ENCODE measurements around the gene LCLAT1. TPM values are rescaled to one million over a fixed set of nuclear protein-coding genes. Genes with fewer than 3 reads are reported as not detected.

Gene LCLAT1
- total RNA-seq, 1 donor from 2014 or later, result 29.3 TPM

GRCh38 chr2:30689496-30690125 is 242.6 kb downstream of the LCLAT1 start:
- TF ChIP-seq, protein P1, sequence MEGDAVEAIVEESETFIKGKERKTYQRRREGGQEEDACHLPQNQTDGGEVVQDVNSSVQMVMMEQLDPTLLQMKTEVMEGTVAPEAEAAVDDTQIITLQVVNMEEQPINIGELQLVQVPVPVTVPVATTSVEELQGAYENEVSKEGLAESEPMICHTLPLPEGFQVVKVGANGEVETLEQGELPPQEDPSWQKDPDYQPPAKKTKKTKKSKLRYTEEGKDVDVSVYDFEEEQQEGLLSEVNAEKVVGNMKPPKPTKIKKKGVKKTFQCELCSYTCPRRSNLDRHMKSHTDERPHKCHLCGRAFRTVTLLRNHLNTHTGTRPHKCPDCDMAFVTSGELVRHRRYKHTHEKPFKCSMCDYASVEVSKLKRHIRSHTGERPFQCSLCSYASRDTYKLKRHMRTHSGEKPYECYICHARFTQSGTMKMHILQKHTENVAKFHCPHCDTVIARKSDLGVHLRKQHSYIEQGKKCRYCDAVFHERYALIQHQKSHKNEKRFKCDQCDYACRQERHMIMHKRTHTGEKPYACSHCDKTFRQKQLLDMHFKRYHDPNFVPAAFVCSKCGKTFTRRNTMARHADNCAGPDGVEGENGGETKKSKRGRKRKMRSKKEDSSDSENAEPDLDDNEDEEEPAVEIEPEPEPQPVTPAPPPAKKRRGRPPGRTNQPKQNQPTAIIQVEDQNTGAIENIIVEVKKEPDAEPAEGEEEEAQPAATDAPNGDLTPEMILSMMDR (IDR thresholded peaks at IDR 0.05; ENCODE audit: unreplicated experiment), result no peak
- Mint-ChIP-seq H3K4me1 (ENCODE audit: low read depth) (peaks cover 12% of the 10 kb centered on the region), H3K9me3 (ENCODE audit: low read depth) (no peaks in the 10 kb centered on the region), H3K27me3 (peaks cover 10% of the 10 kb centered on the region), H3K36me3 (ENCODE audit: insufficient read depth) (no peaks in the 10 kb centered on the region), H3K27ac (no peak overlapping the region), H3K4me3 (ENCODE audit: low read depth) (no peak overlapping the region)
- no peak for DNase-seq (ENCODE audit: low spot score, unreplicated experiment)

DNA sequence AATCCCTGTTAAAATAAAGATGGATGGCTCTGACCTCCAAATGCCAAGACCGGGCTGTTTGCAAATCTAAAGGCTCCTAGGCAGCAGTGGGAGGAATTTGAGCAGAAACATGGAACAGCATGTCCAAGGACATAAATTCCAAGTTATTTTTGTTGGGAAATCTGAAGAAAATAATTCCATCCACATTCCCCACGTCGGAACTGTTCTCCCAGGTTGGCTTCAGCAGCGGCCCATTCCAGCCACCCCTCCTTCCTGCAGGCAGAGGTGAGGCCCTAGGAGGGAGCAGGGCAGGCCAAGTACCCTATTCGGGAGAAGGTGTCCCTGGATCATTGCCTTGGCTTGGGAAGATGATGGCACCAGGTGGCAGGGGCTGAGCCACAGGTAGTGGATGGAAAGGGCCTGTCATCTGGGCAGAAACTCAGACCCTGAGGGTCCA is 243.1 kb downstream of the LCLAT1 start:
- Mint-ChIP-seq H3K27me3 (peaks cover 15% of the 10 kb centered on the region), H3K36me3 (ENCODE audit: insufficient read depth) (no peaks in the 10 kb centered on the region), H3K9me3 (ENCODE audit: low read depth) (no peaks in the 10 kb centered on the region), H3K27ac (no peak overlapping the region), H3K4me3 (ENCODE audit: low read depth) (no peak overlapping the region), H3K4me1 (ENCODE audit: low read depth) (peaks cover 12% of the 10 kb centered on the region)
- DNase-seq (ENCODE audit: low spot score, unreplicated experiment), result no peak
- TF ChIP-seq, protein P1 (IDR thresholded peaks at IDR 0.05; ENCODE audit: unreplicated experiment), result no peak

DNA sequence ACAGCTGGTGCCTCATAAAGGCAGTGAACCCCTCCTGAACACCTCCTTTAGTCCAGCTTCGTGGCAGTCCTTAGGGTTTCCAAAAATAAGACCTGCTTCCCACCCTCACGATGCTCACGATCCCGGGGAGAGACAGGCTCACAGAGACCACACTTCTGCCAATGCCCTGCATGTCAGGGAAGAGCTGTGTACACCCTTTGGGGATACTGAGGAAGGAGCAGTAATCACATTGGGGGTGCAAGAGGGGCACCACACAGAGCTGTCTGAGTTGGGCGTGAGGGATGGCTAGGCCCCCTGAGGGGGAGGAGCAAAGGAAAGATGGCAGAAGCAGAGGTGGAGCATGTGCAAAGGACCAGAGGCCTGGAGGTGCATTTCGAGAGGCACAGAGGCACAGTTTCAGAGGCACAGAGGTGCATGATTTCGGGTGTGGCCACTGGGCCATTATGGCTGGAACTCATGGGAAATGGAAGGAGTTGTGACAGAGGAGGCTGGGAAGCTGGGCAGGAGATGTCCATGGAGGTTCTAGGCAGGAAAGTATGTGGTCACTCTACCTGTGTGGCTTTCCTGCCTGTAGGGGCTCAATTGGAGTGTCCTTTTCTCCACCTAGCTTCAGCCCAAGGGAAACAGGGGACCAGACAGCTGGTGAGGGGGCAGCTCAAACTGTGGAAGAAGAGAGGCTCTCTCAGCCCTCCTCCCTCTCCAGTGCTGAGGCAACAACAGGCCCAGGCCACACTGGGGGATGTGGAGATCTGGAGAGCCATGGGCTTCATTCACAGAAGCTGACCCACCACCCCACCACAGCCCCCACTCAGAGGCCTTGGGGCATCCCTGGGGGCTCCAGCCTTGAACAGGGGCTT is 244.3 kb downstream of the LCLAT1 start:
- TF ChIP-seq, protein P1 (IDR thresholded peaks at IDR 0.05; ENCODE audit: unreplicated experiment), result no peak
- DNase-seq (ENCODE audit: low spot score, unreplicated experiment), result no peak
- Mint-ChIP-seq H3K4me1 (ENCODE audit: low read depth) (peaks cover 5% of the 10 kb centered on the region), H3K9me3 (ENCODE audit: low read depth) (no peaks in the 10 kb centered on the region), H3K4me3 (ENCODE audit: low read depth) (no peak overlapping the region), H3K27me3 (peaks cover 20% of the 10 kb centered on the region), H3K36me3 (ENCODE audit: insufficient read depth) (no peaks in the 10 kb centered on the region), H3K27ac (no peak overlapping the region)

DNA sequence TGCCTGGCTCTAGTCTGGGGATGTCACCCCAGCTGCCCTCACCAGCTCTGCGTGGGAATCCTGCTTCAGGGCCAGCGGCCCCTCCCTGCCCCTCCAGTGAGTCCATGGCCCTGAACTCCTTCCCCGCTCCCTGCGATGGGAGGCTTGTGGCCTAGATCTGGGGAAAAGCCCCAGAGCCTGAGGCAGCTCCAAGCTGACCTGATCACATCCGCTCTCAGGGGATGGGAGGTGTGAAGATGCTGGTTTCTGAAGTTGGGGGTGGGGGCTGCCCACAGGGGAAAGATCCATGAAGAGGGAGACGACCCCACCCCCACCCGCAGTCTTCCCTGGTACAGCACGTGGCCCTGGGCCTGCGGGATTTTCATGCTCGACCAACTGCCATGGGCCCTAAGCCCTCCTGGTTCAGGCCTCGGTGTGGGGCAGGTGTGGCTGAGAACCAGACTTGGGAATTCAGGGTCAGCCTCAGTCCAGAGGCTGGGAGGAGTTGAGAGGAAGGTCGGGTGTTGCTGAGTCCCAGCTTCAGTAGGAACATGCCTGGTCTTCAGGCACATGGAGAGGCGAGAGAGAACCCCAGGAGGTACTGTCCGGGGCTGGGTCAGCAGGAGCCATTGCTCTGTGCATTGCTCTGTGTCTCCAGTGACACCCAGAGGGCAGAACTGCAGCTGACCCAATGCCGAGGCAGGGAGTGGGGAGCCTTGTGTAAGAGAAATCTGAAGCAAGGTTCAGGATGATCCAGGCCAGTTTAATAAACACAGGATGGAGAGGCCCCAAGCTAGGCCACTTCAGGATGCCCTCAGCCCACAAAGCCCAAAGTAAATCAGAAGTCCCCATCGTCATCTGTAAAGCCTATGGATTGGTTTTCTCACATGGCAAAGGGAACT is 245.1 kb downstream of the LCLAT1 start:
- H3K4me1 Mint-ChIP-seq (ENCODE audit: low read depth), result peaks cover 5% of the 10 kb centered on the region
- no peak for DNase-seq (ENCODE audit: low spot score, unreplicated experiment)
- TF ChIP-seq, protein P1 (IDR thresholded peaks at IDR 0.05; ENCODE audit: unreplicated experiment), result no peak
- H3K9me3 Mint-ChIP-seq (ENCODE audit: low read depth), result no peaks in the 10 kb centered on the region
- peaks cover 20% of the 10 kb centered on the region for H3K27me3 Mint-ChIP-seq
- H3K4me3 Mint-ChIP-seq (ENCODE audit: low read depth), result no peak overlapping the region
- no peak overlapping the region for H3K27ac Mint-ChIP-seq
- H3K36me3 Mint-ChIP-seq (ENCODE audit: insufficient read depth), result no peaks in the 10 kb centered on the region

- DNase-seq (ENCODE audit: low spot score, unreplicated experiment), result no peak
- TF ChIP-seq, protein P1 (IDR thresholded peaks at IDR 0.05; ENCODE audit: unreplicated experiment), result no peak
- no peak overlapping the region for H3K27ac Mint-ChIP-seq
- H3K4me1 Mint-ChIP-seq (ENCODE audit: low read depth), result peaks cover 5% of the 10 kb centered on the region
- no peak overlapping the region for H3K4me3 Mint-ChIP-seq (ENCODE audit: low read depth)
- peaks cover 20% of the 10 kb centered on the region for H3K27me3 Mint-ChIP-seq
- H3K36me3 Mint-ChIP-seq (ENCODE audit: insufficient read depth), result no peaks in the 10 kb centered on the region
- peaks cover 3% of the 10 kb centered on the region for H3K9me3 Mint-ChIP-seq (ENCODE audit: low read depth)
Observed at GRCh38 chr2:30692829-30693275, 245.8 kb downstream of the LCLAT1 start.

Data from progenitor cell of endocrine pancreas (in vitro differentiated cells).